Parathyroid adenoma (tissue), 2 donors: ENCODE measurements around the gene OR9Q1.

Source experiments
- H2AFZ ChIP-seq: fragments of 300-600 bp; sonication (generic); one replicate; pipeline ENCODE4 v1.7.0; 2017; ENCODE audit warnings: antibody characterized with exemption, mild to moderate bottlenecking
- H3K27ac ChIP-seq: fragments of 300-600 bp; sonication (generic); one replicate; pipeline ENCODE4 v1.7.0; 2017
- H3K27me3 ChIP-seq: fragments of 300-600 bp; sonication (generic); one replicate; pipeline ENCODE4 v1.7.0; 2017; ENCODE audit warnings: low read length; ENCODE audit not compliant: control insufficient read depth, insufficient read depth
- H3K36me3 ChIP-seq: fragments of 300-600 bp; sonication (generic); one replicate; pipeline ENCODE4 v1.7.0; 2017; ENCODE audit warnings: low read length; ENCODE audit not compliant: control insufficient read depth, insufficient read depth
- H3K4me1 ChIP-seq: fragments of 300-600 bp; sonication (generic); one replicate; pipeline ENCODE4 v1.7.0; 2017; ENCODE audit warnings: control low read depth
- H3K4me2 ChIP-seq: fragments of 300-600 bp; sonication (generic); one replicate; pipeline ENCODE4 v1.7.0; 2017; ENCODE audit warnings: low read length
- H3K4me3 ChIP-seq: fragments of 300-600 bp; sonication (generic); one replicate; pipeline ENCODE4 v1.7.0; 2017; ENCODE audit warnings: low read depth, low read length
- H3K79me2 ChIP-seq: fragments of 300-600 bp; sonication (generic); one replicate; pipeline ENCODE4 v1.7.0; 2017; ENCODE audit warnings: control low read depth
- H3K9ac ChIP-seq: fragments of 300-600 bp; sonication (generic); one replicate; pipeline ENCODE4 v1.7.0; 2017; ENCODE audit warnings: mild to moderate bottlenecking
- H3K9me3 ChIP-seq: fragments of 300-600 bp; sonication (generic); one replicate; pipeline ENCODE4 v1.7.0; 2017; ENCODE audit warnings: low read length; ENCODE audit not compliant: control insufficient read depth
- TF ChIP-seq, protein P1 (sequence below): fragments of 300-600 bp; sonication (generic); IDR thresholded peaks from one replicate; pipeline ENCODE4 v1.7.0; 2017; ENCODE audit warnings: antibody characterized with exemption, mild to moderate bottlenecking
- donor health status: primary hyperparathyroidism.

Gene OR9Q1

DNA sequence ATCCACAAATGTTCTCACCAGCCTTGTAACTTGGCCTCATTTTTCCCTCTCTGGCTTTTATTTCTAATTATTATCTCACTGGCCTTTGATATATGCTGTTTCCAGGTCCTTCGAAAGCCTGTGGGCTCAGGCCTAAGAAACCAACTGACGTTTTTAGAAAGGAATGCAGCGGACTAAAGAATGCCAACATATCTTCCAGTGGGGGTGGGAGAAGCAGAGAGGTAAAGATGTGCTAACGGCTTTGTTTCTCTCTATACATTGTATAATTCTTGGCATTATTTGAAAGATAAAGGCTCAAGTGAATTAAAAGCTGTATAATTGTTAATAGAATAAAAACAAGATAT lies 35.3 kb downstream of the OR9Q1 start:
- H3K79me2 ChIP-seq: no peaks in the 10 kb centered on the region
- no peak overlapping the region for H3K9ac ChIP-seq
- H3K9me3 ChIP-seq: no peaks in the 10 kb centered on the region
- H3K4me2 ChIP-seq: no peak overlapping the region
- no peak overlapping the region for H3K27ac ChIP-seq
- H3K4me3 ChIP-seq: no peak overlapping the region
- no peaks in the 10 kb centered on the region for H3K27me3 ChIP-seq
- H3K36me3 ChIP-seq: no peaks in the 10 kb centered on the region
- no peak overlapping the region for H2AFZ ChIP-seq
- H3K4me1 ChIP-seq: no peaks in the 10 kb centered on the region
- TF ChIP-seq, protein P1, sequence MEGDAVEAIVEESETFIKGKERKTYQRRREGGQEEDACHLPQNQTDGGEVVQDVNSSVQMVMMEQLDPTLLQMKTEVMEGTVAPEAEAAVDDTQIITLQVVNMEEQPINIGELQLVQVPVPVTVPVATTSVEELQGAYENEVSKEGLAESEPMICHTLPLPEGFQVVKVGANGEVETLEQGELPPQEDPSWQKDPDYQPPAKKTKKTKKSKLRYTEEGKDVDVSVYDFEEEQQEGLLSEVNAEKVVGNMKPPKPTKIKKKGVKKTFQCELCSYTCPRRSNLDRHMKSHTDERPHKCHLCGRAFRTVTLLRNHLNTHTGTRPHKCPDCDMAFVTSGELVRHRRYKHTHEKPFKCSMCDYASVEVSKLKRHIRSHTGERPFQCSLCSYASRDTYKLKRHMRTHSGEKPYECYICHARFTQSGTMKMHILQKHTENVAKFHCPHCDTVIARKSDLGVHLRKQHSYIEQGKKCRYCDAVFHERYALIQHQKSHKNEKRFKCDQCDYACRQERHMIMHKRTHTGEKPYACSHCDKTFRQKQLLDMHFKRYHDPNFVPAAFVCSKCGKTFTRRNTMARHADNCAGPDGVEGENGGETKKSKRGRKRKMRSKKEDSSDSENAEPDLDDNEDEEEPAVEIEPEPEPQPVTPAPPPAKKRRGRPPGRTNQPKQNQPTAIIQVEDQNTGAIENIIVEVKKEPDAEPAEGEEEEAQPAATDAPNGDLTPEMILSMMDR: no peak

- no peak overlapping the region for H3K9ac ChIP-seq
- H3K27me3 ChIP-seq: no peaks in the 10 kb centered on the region
- TF ChIP-seq, protein P1: no peak
- no peak overlapping the region for H3K4me3 ChIP-seq
- no peaks in the 10 kb centered on the region for H3K79me2 ChIP-seq
- no peak overlapping the region for H2AFZ ChIP-seq
- no peak overlapping the region for H3K27ac ChIP-seq
- no peaks in the 10 kb centered on the region for H3K36me3 ChIP-seq
- no peaks in the 10 kb centered on the region for H3K4me1 ChIP-seq
- no peak overlapping the region for H3K4me2 ChIP-seq
- H3K9me3 ChIP-seq: no peaks in the 10 kb centered on the region
These were observed 36.9 kb downstream of the OR9Q1 start for GRCh38 chr11:58060535-58060934.

DNA sequence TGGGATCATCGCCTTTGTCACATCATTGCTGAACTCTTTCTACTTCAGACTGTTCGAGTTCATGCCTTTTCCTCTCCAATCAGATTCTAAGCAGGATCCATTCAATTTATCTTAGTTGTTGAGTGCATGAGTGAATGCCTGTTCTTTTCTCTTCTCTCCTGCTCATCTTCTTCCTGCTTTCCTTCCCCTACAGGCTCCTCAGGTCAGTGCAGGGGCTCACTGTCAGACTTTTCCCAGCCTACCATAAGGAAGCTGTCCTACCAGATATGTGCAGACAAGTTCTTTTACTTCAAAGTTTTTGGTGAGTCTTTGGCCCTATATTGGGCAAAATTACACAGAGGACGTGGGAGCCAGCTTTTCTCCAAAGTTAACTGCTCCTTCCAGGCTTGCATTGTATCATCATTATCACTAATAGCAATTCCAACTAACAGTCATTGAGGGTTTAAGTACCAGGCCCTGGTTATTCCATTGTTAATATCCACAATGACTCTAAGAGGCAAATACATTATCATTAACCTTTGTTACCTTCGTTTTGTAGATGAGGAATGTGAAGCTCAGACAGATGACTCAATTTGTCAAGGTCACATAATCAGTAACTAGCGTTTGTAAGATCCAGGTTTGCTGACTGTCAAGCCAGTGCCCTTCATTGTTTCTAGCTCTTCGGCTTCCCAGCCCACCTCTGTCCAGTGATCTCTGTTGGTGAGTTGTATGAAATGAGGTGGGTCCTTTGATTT lies 37.4 kb downstream of the OR9Q1 start:
- Histone ChIP-seq H3K9ac (no peak overlapping the region), H3K79me2 (no peaks in the 10 kb centered on the region), H3K9me3 (no peaks in the 10 kb centered on the region), H3K4me1 (no peaks in the 10 kb centered on the region), H3K4me2 (no peak overlapping the region), H3K36me3 (no peaks in the 10 kb centered on the region), H3K27me3 (no peaks in the 10 kb centered on the region), H3K27ac (no peak overlapping the region), H2AFZ (no peak overlapping the region), H3K4me3 (no peak overlapping the region)
- TF ChIP-seq, protein P1: no peak

DNA sequence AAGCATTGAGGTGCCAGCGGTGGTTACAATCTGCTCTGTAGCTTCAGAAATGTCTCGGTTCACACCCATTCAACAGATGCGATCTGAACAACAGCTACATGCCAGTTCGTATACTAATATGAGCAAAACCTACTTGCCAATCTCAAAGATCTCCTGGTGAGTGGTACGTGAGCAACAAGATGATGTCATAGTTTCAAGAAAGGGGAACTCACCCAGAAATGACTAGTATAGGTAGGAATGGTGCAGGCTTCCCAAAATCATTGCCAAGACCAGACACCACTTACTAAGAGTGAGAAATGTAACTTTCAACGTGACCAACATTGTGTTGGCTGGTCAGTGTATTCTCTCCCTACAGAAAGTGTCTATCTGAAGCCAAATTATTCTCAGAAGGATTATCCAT lies 38.1 kb downstream of the OR9Q1 start:
- no peak overlapping the region for H2AFZ ChIP-seq
- H3K4me3 ChIP-seq: no peak overlapping the region
- no peak overlapping the region for H3K4me2 ChIP-seq
- H3K27me3 ChIP-seq: no peaks in the 10 kb centered on the region
- H3K9me3 ChIP-seq: no peaks in the 10 kb centered on the region
- no peaks in the 10 kb centered on the region for H3K4me1 ChIP-seq
- no peaks in the 10 kb centered on the region for H3K36me3 ChIP-seq
- H3K27ac ChIP-seq: no peak overlapping the region
- no peaks in the 10 kb centered on the region for H3K79me2 ChIP-seq
- TF ChIP-seq, protein P1: no peak
- no peak overlapping the region for H3K9ac ChIP-seq

DNA sequence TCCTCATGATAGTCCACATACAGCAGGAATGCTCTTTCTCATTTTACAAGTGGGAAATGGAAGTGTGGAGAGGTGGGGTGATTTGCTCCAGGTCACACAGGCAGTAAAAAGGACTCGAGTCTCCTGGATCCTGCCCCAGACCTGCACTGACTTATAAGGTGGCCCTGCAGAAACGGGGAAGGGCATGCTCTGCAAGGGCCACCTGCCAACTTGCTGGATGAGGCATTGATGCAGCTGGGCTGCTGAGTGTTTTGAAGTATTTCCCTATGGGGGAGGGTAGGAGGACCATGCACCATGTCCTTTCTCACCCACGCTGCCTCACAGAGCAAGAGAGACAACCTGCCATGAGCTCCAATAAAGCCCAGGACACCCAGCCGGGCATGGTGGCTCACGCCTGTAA lies 44.0 kb downstream of the OR9Q1 start:
- H3K36me3 ChIP-seq: no peaks in the 10 kb centered on the region
- H3K9me3 ChIP-seq: no peaks in the 10 kb centered on the region
- H3K79me2 ChIP-seq: no peaks in the 10 kb centered on the region
- TF ChIP-seq, protein P1: no peak
- no peaks in the 10 kb centered on the region for H3K27me3 ChIP-seq
- no peak overlapping the region for H3K9ac ChIP-seq
- no peak overlapping the region for H2AFZ ChIP-seq
- no peak overlapping the region for H3K27ac ChIP-seq
- H3K4me3 ChIP-seq: no peak overlapping the region
- H3K4me2 ChIP-seq: no peak overlapping the region
- no peaks in the 10 kb centered on the region for H3K4me1 ChIP-seq
